Prostate gland (tissue), 2 donors: ENCODE data around the gene HSPB1. TPM values are rescaled to one million over a fixed set of nuclear protein-coding genes. Genes with fewer than 3 reads are reported as not detected.

ENCODE experiments used
- DNase-seq: peaks from one replicate; pipeline ENCODE4 v3.0.0-alpha.2; 2019; ENCODE audit warnings: low spot score
- H3K27ac ChIP-seq, 2 donors: fragments of 200-600 bp; sonication (generic); 2 replicates each; pipeline ENCODE4 v1.5.1; 2017 to 2019
- H3K27me3 ChIP-seq: fragments of 200-600 bp; sonication (generic); replicated peaks from 2 replicates; pipeline ENCODE4 v1.5.1; 2019; ENCODE audit not compliant: insufficient read depth
- H3K36me3 ChIP-seq, 2 donors: fragments of 200-600 bp; sonication (generic); 1 replicate in 1 of 2; 2 replicates in 1 of 2; pipeline versions ENCODE4 v1.5.1 to v1.8.1; 2017 to 2019
- H3K4me1 ChIP-seq: fragments of 200-600 bp; sonication (generic); replicated peaks from 2 replicates; pipeline ENCODE4 v1.5.1; 2019
- H3K4me3 ChIP-seq, 2 donors: fragments of 200-600 bp; sonication (generic); 2 replicates each; pipeline ENCODE4 v1.5.1; 2017 to 2019
- H3K9me3 ChIP-seq: fragments of 200-600 bp; sonication (generic); 2 replicates; pipeline ENCODE4 v1.5.1; 2017
- CTCF ChIP-seq, 4 experiments: fragments of 200-600 bp in 2 of 4; fragments of 450-650 bp in 2 of 4; sonication (generic) in 2 of 4; IDR thresholded peaks; 1 replicate in 3 of 4; 2 replicates in 1 of 4; pipeline ENCODE4 v1.5.1; 2016 to 2019; ENCODE audit warnings: antibody characterized with exemption in 4 of 4, mild to moderate bottlenecking in 2 of 4, moderate library complexity in 2 of 4
- POLR2A ChIP-seq: fragments of 450-650 bp; IDR thresholded peaks from one replicate; pipeline ENCODE4 v1.6.1; 2016; ENCODE audit warnings: antibody characterized with exemption, mild to moderate bottlenecking
- POLR2AphosphoS5 ChIP-seq: sonication (generic); formaldehyde crosslinking; IDR thresholded peaks from one replicate; pipeline ENCODE4 v1.6.1; 2017; ENCODE audit warnings: antibody characterized with exemption
- WGBS: methylation state at CpG from one replicate; pipeline ENCODE4 v1.1.5; 2018; 5-methylcytosine and 5-hydroxymethylcytosine counted together
- intact Hi-C: fragments of 100-400 bp; cut with DNase I; formaldehyde crosslinking; loops from one replicate; pipeline ENCODE4 v1.14.2; 2022
- total RNA-seq, 2 donors: library from RNA; depleted of rRNA; stranded (reverse); fragments of >200 nt; gene quantifications; one replicate each; pipeline ENCODE4 v1.1.0, GENCODE V29; 2016

HSPB1 gene
- total RNA-seq, 2 donors from 2014 or later, result 781 to 833 TPM

- Histone ChIP-seq H3K9me3 (no peaks in the 10 kb centered on the region), H3K4me1 (no peaks in the 10 kb centered on the region), H3K36me3 (no peaks in the 10 kb centered on the region), H3K27ac (no peak overlapping the region), H3K4me3 (no peak overlapping the region), H3K27me3 (no peaks in the 10 kb centered on the region)
- TF ChIP-seq POLR2AphosphoS5 (no peak), CTCF (IDR thresholded peaks at IDR 0.05) (no peak), POLR2A (no peak)
- DNase-seq, result no peak
- intact Hi-C loops, result no loop called here
- WGBS, result 84% methylated on average over 5 of the region's 5 CpGs
Observed at GRCh38 chr7:76325811-76326210, 23.3 kb downstream of the HSPB1 start.

GRCh38 chr7:76326646-76327233, 24.3 kb downstream of the HSPB1 start:
- H3K9me3 ChIP-seq, result no peaks in the 10 kb centered on the region
- TF ChIP-seq POLR2A, result no peak
- no peak for TF ChIP-seq CTCF (IDR thresholded peaks at IDR 0.05)
- no peak for TF ChIP-seq POLR2AphosphoS5
- intact Hi-C loops, result no loop called here
- no peak overlapping the region for H3K4me3 ChIP-seq
- H3K27me3 ChIP-seq, result no peaks in the 10 kb centered on the region
- DNase-seq, result no peak
- H3K4me1 ChIP-seq, result no peaks in the 10 kb centered on the region
- H3K36me3 ChIP-seq, result no peaks in the 10 kb centered on the region
- WGBS, result 47% methylated on average over 5 of the region's 5 CpGs
- no peak overlapping the region for H3K27ac ChIP-seq

- Histone ChIP-seq H3K9me3 (no peaks in the 10 kb centered on the region), H3K27ac (no peak overlapping the region), H3K4me1 (no peaks in the 10 kb centered on the region), H3K27me3 (no peaks in the 10 kb centered on the region), H3K36me3 (no peaks in the 10 kb centered on the region), H3K4me3 (no peak overlapping the region)
- no peak for DNase-seq
- intact Hi-C loops, result no loop called here
- TF ChIP-seq POLR2AphosphoS5, result no peak
- 51% methylated on average over 7 of the region's 7 CpGs for WGBS
Observed at GRCh38 chr7:76327610-76328009, 25.1 kb downstream of the HSPB1 start.

- TF ChIP-seq CTCF (IDR thresholded peaks at IDR 0.05) (no peak), POLR2AphosphoS5 (no peak), POLR2A (no peak)
- 74% methylated on average over 15 of the region's 15 CpGs for WGBS
- no peaks in the 10 kb centered on the region for H3K27me3 ChIP-seq
- no peaks in the 10 kb centered on the region for H3K4me1 ChIP-seq
- DNase-seq, result no peak
- H3K4me3 ChIP-seq, result no peak overlapping the region
- intact Hi-C loops, result no loop called here
- H3K9me3 ChIP-seq, result no peaks in the 10 kb centered on the region
- H3K27ac ChIP-seq, result no peak overlapping the region
- no peaks in the 10 kb centered on the region for H3K36me3 ChIP-seq
Observed at GRCh38 chr7:76328389-76328788, 25.9 kb downstream of the HSPB1 start.

- 93% methylated on average over 29 of the region's 29 CpGs for WGBS
Observed at GRCh38 chr7:76329479-76329878, 27.0 kb downstream of the HSPB1 start.

More at GRCh38 chr7:76329479-76329878, 27.0 kb downstream of the HSPB1 start:
- Histone ChIP-seq H3K4me1 (no peaks in the 10 kb centered on the region), H3K27ac (no peak overlapping the region), H3K36me3 (no peaks in the 10 kb centered on the region), H3K9me3 (no peaks in the 10 kb centered on the region), H3K4me3 (no peak overlapping the region), H3K27me3 (no peaks in the 10 kb centered on the region)
- no peak for DNase-seq
- intact Hi-C loops, result no loop called here
- TF ChIP-seq POLR2AphosphoS5 (no peak), POLR2A (no peak), CTCF (IDR thresholded peaks at IDR 0.05) (no peak)
